GM18505 (cell line): Measurements from ENCODE around the gene ISCU.
A peak's percentile ranks its signal among the peaks of the same experiment; 100 is the strongest.

ENCODE experiments used
- ATAC-seq: cut with Tn5 transposase; IDR thresholded peaks from one replicate; pipeline ENCODE4 v1.9.1; 2021; ENCODE audit not compliant: unreplicated experiment
- POLR2A ChIP-seq: IDR thresholded peaks from 4 replicates; pipeline ENCODE4 v1.6.1; 2011; ENCODE audit warnings: borderline replicate concordance; ENCODE audit not compliant: insufficient read depth, insufficient read length; ENCODE audit errors: extremely low read depth

ISCU gene

DNA sequence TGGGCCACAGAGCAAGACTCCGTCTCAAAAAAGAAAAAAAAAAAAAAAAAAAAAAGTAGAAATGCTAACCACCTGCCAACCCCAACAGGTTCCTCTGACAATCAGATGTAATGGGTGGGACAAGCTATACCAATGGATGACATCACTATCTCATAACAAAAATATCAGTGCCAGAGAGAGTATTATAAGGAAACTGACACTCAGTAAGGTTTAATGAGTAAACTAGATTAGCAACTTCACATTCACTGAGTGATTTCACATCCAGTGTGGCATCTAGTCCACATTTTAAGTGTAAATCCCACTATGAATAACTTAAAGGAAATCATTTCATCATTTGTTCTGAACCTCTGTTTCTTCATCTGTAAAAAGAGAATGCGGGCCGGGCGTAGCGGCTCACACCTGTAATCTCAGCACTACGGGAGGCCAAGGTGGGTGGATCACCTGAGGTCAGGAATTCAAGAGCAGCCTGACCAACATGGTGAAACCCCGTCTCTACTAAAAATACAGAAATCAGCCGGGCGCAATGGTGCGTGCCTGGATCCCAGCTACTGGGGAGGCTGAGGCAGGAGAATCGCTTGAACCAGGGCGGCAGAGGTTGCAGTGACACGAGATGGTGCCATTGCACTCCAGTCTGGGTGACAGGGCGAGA, 3.3 kb upstream of the ISCU start:
- no peak for ATAC-seq
- no peak for TF ChIP-seq POLR2A

DNA sequence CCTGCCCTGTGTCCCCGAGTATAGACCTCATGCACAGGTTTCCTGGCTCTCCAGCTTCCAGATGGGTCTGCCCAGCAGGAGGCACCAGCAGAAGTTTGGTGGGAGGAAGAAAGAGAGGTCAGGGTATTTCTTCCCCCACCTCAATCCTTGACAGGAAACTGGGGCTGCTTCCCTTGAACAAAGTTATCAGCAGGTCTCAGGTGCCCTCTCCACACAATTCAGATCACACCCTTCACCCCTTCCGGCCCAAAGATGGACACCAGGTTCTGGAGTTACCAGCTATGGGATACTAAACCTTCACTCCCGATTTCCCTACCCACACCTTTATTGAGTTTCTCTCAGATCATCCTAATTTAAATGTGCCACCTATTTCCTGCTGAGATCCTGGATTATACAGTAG, 2.6 kb upstream of the ISCU start:
- TF ChIP-seq POLR2A, result no peak
- ATAC-seq, result no peak

DNA sequence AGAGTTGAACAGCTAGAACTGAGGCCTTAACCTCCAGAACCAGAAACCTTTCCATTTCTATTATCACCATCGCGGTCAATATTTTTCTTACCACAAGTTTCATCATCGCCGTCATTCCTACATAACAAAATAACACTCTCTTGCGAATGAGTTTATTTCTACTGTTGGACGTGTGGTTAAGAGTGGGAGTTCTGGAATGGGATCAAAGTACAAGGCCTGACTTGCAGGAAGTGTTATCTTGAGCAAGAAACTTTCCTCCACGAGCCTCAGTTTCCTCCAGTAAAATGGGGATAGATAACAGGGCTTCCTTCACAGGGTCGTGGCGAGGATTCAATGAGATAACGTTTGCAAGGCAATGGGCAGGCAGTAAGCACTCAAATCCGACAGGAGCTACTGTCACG, 2.1 kb upstream of the ISCU start:
- no peak for TF ChIP-seq POLR2A
- no peak for ATAC-seq

DNA sequence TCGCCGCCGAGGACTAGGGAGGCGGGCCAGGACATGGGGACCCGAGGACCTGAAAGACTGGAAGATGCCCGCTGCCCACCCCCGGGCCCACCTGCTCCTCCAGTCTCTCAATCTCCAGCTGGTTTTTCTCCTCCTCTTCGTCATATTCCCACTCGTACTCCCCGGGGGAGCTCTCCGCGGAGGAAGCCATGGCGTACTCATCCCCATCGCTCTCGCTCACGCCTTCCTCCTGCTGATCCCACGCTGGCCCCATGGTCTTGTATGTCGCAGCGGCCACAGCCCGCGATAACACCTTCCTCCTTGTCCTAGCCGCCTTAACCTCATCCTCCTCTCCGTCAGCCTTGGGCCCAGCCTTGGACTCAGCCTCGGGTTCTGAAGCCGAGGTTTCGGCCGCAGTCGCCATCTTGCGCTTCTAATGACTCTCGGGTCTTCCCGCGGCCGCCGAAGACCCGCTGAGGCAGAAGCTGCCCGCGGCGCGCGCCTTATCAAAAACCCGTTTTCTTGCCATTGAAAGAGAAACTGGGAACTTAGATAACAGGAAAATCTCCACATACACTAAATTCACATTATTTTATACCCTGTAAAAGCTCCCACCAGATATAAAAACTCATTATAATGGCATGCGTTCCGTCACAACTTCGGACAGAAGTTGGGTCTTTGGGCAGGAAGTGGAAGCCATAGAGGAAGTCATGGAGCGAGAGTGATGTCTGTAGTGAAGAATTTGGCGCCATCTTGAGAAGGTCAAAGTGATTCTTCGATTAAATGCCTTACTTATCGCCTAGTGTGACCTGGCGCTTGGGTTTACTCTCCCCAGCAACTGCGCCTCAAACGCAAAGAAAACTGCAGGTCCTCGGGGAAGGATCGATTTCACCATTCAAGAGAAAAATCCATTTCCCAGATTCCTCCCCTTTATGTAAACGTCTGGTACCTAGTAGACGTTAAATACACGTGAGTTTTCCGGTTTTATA, 1.4 kb upstream of the ISCU start, which contains the start of gene SART3:
SART3 (minus strand) TSS at position 422 of the 968 bp plus-strand sequence; CDS start at position 403, 19 bp downstream.
- ATAC-seq, result peak; percentile 36
- TF ChIP-seq POLR2A, result peak; percentile 85

DNA sequence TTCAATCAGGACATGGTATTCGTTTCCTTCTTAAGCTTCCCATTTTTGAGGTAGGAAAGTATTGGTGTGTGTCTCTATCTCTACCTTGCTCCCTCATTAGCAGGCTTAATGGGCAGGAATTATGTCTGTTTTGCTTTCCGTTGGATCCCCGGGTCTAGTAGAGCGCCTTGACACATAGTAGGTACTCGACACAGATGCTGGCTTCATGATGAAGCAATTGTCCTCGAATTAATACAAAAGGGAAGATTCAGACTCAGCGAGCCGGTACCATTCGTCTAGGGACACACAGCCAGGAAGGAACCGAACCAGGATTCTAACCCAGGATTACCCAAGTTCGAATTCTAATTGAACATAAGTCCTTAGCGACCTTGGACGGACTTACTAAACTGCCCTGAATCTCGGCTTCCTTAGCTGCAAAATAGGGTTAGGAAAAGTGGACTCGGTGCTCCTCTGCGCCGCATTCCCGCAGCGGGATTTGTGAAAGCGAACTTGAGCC, 496 bp upstream of the ISCU start:
- no peak for TF ChIP-seq POLR2A
- no peak for ATAC-seq

DNA sequence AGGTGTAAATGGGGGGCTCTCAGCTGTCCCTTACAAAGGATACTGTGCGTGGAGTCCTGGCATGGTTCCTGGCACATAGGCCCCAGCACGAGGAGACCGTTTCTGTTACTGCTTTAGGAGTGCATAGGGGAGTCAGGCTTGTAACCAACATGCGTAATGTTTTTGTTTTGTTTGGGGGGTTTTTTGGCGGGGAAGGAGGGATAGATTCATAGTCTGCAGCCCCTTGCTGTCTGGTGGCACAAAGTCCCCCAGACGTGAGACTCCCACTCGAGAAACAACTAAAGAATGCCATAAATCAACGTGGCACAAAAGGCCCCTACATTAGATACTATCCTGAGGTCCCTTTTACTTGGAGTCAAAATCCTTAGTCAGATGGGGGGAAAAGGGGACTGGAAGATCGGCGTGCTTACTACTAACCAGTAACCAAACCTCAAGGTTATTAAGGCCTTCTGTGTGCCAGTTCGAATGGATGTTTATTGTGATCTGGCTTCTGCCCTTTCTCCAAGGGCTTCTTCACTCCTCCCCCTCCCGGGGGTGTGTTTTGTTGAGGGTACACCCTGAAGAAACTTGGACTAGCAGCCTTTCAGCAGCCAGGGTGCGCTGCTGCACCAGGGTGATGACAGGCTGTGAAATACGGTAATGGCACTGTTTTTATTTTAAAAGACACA, 874 bp downstream of the ISCU start:
- peak; percentile 52 for TF ChIP-seq POLR2A
- peak; percentile 27 for ATAC-seq

DNA sequence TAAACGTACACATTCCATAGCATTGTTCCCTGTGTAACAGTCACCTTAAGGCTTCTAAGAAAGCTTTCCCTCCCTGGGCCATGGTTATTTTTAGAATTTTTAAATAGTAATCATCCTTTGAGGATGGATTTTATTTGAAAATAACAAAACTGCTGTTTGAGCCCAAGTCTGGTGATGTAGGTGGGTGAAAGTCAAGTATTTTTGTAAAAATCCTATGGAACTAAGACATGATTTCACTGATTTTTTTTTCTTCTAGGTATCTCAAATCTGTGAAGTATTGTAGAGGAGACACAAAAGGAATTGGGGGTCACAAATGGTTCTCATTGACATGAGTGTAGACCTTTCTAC, 1.4 kb downstream of the ISCU start:
- TF ChIP-seq POLR2A, result no peak
- ATAC-seq, result no peak

DNA sequence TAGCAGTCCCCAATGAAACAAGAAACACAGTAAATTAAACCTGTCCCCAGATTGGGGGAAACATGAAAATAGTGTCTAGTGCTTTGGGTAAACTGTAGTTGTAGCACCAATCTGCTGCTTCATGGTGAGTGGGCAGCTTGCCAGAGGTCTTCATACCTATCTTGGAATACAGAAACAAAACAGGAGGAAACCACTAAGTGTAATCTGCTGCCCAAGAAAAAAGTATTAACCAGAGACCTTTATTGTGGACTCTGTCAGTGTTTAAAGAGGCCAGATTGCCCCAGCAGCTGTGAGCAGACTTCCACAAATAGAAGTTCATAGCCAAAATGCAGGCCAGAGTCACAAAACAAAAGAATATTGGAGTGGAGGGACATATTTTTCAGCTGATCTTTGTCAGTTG, 2.3 kb downstream of the ISCU start:
- no peak for TF ChIP-seq POLR2A
- no peak for ATAC-seq

DNA sequence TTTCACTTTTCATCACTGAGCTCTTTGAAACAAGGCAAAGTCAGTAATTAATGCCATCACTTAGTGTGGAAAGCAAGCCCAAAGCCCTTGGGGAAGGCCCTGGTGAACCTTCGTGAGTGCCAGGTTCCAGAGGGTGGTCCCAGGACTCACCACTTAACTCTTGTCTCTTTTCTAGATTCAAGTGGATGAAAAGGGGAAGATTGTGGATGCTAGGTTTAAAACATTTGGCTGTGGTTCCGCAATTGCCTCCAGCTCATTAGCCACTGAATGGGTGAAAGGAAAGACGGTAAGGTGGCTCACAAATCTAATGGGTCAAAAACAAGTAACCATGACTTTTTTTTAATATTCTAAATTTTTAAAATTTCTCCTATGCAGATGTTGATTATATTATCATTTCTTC, 2.8 kb downstream of the ISCU start:
- TF ChIP-seq POLR2A, result no peak
- no peak for ATAC-seq

DNA sequence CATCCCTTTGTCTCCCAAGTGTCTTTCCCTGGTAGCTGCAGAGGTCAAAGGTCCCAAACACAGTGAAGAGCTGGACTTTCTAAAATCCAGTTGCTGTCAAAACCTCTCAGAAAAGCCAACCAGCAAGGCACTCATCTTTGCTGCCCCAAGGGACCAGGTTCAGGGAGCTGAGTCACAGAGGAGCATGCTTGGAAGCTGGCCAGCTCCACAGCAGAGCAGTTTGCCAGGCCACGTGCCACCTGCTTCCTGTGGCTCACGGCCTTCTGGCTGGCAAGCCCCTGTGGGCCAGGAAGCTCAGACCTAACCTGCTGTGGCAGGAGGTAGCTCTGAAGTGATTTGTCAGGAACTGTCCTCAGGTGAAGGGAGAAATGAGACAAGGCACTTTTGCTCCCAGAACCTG, 3.6 kb downstream of the ISCU start:
- no peak for ATAC-seq
- TF ChIP-seq POLR2A, result no peak

DNA sequence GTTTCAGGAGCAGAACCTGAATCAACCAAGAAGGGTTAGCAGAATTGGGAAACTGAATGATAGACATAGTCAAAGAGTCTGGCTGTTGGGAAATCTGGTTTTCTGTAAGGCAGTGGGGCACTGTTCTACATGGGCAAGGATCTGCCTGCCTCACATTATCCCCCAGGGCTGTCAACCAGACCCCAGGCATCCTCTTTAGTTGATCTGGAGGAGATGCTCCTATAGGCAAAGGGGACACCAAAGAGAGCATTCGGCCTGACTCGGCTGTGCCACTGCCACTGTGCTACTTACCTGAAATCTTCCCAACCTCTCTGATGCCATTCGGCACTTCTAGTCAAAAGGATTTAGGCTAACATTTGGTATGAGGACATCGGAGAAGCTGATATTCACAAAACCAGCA, 4.1 kb downstream of the ISCU start:
- ATAC-seq, result no peak
- no peak for TF ChIP-seq POLR2A

DNA sequence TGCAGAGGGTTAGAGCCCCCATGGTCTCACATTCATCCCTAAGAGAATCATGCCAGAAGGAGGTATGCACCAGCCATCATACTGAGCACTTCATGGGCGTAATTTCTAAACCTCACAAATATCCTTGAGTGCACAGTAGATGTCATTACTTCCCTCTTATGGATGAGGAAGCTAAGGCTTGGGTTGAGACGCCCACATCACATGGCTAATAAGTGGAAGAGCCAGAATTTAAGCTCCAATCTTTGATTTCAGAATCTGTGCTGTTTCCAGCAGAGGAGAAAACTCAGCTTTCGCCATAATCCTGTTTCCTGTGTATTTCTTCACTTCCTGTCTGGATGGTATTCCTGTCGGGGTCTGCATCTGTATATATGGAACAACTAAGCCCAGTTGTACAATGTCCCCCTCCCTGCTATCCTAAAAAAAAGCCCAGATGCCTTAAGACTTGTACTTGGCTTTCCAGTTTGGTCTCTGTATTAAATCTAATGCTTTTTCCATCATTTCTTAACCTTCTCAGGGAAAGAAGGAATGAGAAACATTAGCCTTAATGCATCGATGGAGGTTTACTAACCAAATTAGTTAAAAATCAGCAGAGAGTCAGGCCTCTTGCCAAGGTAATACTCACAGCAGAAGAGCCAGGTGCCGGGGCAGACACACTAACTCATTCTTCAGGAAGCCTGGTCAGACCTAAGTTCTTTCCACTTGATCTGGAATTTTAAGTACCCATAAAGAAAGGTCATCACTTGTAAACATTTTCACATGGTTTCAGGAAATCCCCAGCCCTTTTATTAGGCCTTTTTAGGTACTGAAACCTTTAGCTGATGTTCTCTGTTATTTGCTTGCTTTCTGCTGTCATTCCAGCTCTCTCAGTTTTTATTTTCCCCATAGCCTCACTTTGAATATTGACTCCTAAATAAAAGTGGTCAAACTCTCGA, 5.3 kb downstream of the ISCU start:
- no peak for ATAC-seq
- TF ChIP-seq POLR2A, result no peak
